SK-N-SH treated with all-trans-retinoic acid at 6 μM for 48 hours (cell line): Measurements from ENCODE around the gene SLC4A4.

Source experiments
- ATAC-seq: fragments of 200-7000 bp; cut with Tn5 transposase; 3 replicates; pipeline ENCODE4 v1.9.1; 2020; ENCODE audit warnings: mild to moderate bottlenecking, moderate library complexity
- ARNTL ChIP-seq: fragments of 450-650 bp; formaldehyde crosslinking; IDR thresholded peaks from 2 replicates; pipeline ENCODE4 v1.5.0; 2020; ENCODE audit warnings: low read depth, mild to moderate bottlenecking, moderate library complexity, borderline replicate concordance
- BACH2 ChIP-seq: fragments of 250-450 bp; sonication (Bioruptor Pico); IDR thresholded peaks from 2 replicates; pipeline ENCODE4 v1.9.0; 2021; ENCODE audit warnings: mild to moderate bottlenecking, borderline replicate concordance
- CREB5 ChIP-seq: fragments of 250-450 bp; sonication (Bioruptor Pico); IDR thresholded peaks from 2 replicates; pipeline ENCODE4 v1.5.1; 2020; ENCODE audit warnings: low read depth, mild to moderate bottlenecking, moderate library complexity
- CSDC2 ChIP-seq: fragments of 250-450 bp; sonication (Bioruptor Pico); IDR thresholded peaks from 2 replicates; pipeline ENCODE4 v1.5.0; 2020; ENCODE audit warnings: mild to moderate bottlenecking, moderate library complexity
- CSRNP3 ChIP-seq: fragments of 250-450 bp; sonication (Bioruptor Pico); IDR thresholded peaks from 2 replicates; pipeline ENCODE4 v1.5.1; 2021; ENCODE audit warnings: mild to moderate bottlenecking, moderate library complexity
- ESRRG ChIP-seq: fragments of 250-450 bp; sonication (Bioruptor Pico); IDR thresholded peaks from 2 replicates; pipeline ENCODE4 v1.6.1; 2021; ENCODE audit warnings: mild to moderate bottlenecking
- GLIS3 ChIP-seq: fragments of 250-450 bp; sonication (Bioruptor Pico); IDR thresholded peaks from 2 replicates; pipeline ENCODE4 v1.5.0; 2020; ENCODE audit warnings: mild to moderate bottlenecking, moderate library complexity
- ISL1 ChIP-seq: fragments of 250-450 bp; sonication (Bioruptor Pico); IDR thresholded peaks from 2 replicates; pipeline ENCODE4 v2.1.2; 2022; ENCODE audit warnings: mild to moderate bottlenecking, moderate library complexity
- OSR1 ChIP-seq: fragments of 250-450 bp; sonication (Bioruptor Pico); IDR thresholded peaks from 2 replicates; pipeline ENCODE4 v1.8.0; 2022; ENCODE audit warnings: moderate library complexity, mild to moderate bottlenecking, inconsistent platforms
- POU6F1 ChIP-seq: fragments of 250-450 bp; sonication (Bioruptor Pico); IDR thresholded peaks from 2 replicates; pipeline ENCODE4 v1.8.0; 2021; ENCODE audit warnings: low read depth, mild to moderate bottlenecking, moderate library complexity, borderline replicate concordance
- RARB ChIP-seq: fragments of 250-450 bp; sonication (Bioruptor Pico); IDR thresholded peaks from 2 replicates; pipeline ENCODE4 v1.8.0; 2021; ENCODE audit warnings: mild to moderate bottlenecking, moderate library complexity
- SNAI2 ChIP-seq: fragments of 250-450 bp; sonication (Bioruptor Pico); IDR thresholded peaks from 2 replicates; pipeline ENCODE4 v1.5.0; 2020; ENCODE audit warnings: mild to moderate bottlenecking, moderate library complexity
- TCF4 ChIP-seq: fragments of 250-450 bp; sonication (Bioruptor Pico); IDR thresholded peaks from 2 replicates; pipeline ENCODE4 v1.8.0; 2021; ENCODE audit warnings: mild to moderate bottlenecking, moderate library complexity, borderline replicate concordance
- TOX ChIP-seq: fragments of 250-450 bp; sonication (Bioruptor Pico); IDR thresholded peaks from 2 replicates; pipeline ENCODE4 v1.8.0; 2021; ENCODE audit warnings: mild to moderate bottlenecking, moderate library complexity, borderline replicate concordance
- ZC3H10 ChIP-seq: fragments of 250-450 bp; sonication (Bioruptor Pico); IDR thresholded peaks from 2 replicates; pipeline ENCODE4 v1.5.1; 2021; ENCODE audit warnings: mild to moderate bottlenecking, moderate library complexity
- ZFP3 ChIP-seq: fragments of 250-450 bp; sonication (Bioruptor Pico); IDR thresholded peaks from 2 replicates; pipeline ENCODE4 v1.5.0; 2020; ENCODE audit warnings: mild to moderate bottlenecking, moderate library complexity
- ZFP30 ChIP-seq: fragments of 450-650 bp; formaldehyde crosslinking; IDR thresholded peaks from 2 replicates; pipeline ENCODE4 v1.5.0; 2022; ENCODE audit warnings: mild to moderate bottlenecking, moderate library complexity
- ZNF565 ChIP-seq: fragments of 450-650 bp; formaldehyde crosslinking; conservative IDR thresholded peaks from 2 replicates; pipeline ENCODE4 v1.5.0; 2020; ENCODE audit warnings: low read depth, mild to moderate bottlenecking, moderate library complexity
- ZNF70 ChIP-seq: fragments of 450-650 bp; formaldehyde crosslinking; IDR thresholded peaks from 2 replicates; pipeline ENCODE4 v1.5.0; 2020; ENCODE audit warnings: mild to moderate bottlenecking, moderate library complexity
- ZNF8 ChIP-seq: fragments of 450-650 bp; formaldehyde crosslinking; IDR thresholded peaks from 2 replicates; pipeline ENCODE4 v1.5.0; 2020; ENCODE audit warnings: mild to moderate bottlenecking, moderate library complexity
- TF ChIP-seq, protein P1 (sequence below): fragments of 250-450 bp; sonication (Bioruptor Pico); IDR thresholded peaks from 2 replicates; pipeline ENCODE4 v1.8.0; 2020; ENCODE audit warnings: mild to moderate bottlenecking, moderate library complexity, borderline replicate concordance
- TF ChIP-seq, protein P2 (sequence below): fragments of 250-450 bp; sonication (Bioruptor Pico); IDR thresholded peaks from 2 replicates; pipeline ENCODE4 v1.5.0; 2020; ENCODE audit warnings: mild to moderate bottlenecking, moderate library complexity

SLC4A4 gene

GRCh38 chr4:71453531-71453930, 114.7 kb downstream of the SLC4A4 start:
- TF ChIP-seq ARNTL (CRISPR knock-in tag) (no peak), ZNF565 (CRISPR knock-in tag) (no peak), ZFP30 (CRISPR knock-in tag) (no peak), ZC3H10 (CRISPR knock-in tag) (no peak), POU6F1 (CRISPR knock-in tag) (no peak), TCF4 (CRISPR knock-in tag) (no peak), ISL1 (no peak), BACH2 (CRISPR knock-in tag) (no peak), GLIS3 (no peak), CSDC2 (CRISPR knock-in tag) (no peak), ESRRG (no peak), SNAI2 (no peak), RARB (CRISPR knock-in tag) (no peak), ZFP3 (CRISPR knock-in tag) (no peak), OSR1 (CRISPR knock-in tag) (no peak), CSRNP3 (CRISPR knock-in tag) (no peak), ZNF70 (no peak), CREB5 (no peak), TOX (no peak)
- TF ChIP-seq, protein P1, sequence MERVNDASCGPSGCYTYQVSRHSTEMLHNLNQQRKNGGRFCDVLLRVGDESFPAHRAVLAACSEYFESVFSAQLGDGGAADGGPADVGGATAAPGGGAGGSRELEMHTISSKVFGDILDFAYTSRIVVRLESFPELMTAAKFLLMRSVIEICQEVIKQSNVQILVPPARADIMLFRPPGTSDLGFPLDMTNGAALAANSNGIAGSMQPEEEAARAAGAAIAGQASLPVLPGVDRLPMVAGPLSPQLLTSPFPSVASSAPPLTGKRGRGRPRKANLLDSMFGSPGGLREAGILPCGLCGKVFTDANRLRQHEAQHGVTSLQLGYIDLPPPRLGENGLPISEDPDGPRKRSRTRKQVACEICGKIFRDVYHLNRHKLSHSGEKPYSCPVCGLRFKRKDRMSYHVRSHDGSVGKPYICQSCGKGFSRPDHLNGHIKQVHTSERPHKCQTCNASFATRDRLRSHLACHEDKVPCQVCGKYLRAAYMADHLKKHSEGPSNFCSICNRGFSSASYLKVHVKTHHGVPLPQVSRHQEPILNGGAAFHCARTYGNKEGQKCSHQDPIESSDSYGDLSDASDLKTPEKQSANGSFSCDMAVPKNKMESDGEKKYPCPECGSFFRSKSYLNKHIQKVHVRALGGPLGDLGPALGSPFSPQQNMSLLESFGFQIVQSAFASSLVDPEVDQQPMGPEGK (CRISPR knock-in tag), result no peak
- TF ChIP-seq, all 23 proteins: peak for 0
- ATAC-seq, result no peak

GRCh38 chr4:71456841-71457240, 118.0 kb downstream of the SLC4A4 start:
- TF ChIP-seq GLIS3 (no peak), ZNF565 (CRISPR knock-in tag) (no peak), SNAI2 (no peak), ZNF70 (no peak), ZFP3 (CRISPR knock-in tag) (no peak)
- ATAC-seq, result no peak

DNA sequence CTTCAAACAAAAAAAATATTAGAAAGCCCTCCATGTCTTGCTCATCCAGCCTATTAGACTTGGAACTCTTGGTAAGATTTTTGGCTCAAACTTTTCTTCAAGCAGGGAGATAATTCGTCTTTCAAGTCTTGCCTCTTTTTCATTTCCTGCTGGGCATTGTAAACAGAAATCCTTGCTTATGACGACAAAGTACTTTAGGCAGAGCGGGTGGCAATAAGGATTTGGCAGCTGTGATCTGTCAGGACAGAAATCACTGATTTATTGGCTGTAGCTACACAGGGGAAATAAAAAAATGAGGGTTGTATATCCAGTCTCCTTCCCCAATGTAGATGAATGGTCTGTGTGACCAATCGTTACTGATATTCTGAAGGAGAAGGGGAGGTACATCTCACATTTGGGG, 121.6 kb downstream of the SLC4A4 start:
- TF ChIP-seq TOX (no peak), ISL1 (no peak), ESRRG (no peak), ZNF8 (CRISPR knock-in tag) (no peak), GLIS3 (no peak), CREB5 (no peak), ZFP30 (CRISPR knock-in tag) (no peak)
- TF ChIP-seq, protein P2, sequence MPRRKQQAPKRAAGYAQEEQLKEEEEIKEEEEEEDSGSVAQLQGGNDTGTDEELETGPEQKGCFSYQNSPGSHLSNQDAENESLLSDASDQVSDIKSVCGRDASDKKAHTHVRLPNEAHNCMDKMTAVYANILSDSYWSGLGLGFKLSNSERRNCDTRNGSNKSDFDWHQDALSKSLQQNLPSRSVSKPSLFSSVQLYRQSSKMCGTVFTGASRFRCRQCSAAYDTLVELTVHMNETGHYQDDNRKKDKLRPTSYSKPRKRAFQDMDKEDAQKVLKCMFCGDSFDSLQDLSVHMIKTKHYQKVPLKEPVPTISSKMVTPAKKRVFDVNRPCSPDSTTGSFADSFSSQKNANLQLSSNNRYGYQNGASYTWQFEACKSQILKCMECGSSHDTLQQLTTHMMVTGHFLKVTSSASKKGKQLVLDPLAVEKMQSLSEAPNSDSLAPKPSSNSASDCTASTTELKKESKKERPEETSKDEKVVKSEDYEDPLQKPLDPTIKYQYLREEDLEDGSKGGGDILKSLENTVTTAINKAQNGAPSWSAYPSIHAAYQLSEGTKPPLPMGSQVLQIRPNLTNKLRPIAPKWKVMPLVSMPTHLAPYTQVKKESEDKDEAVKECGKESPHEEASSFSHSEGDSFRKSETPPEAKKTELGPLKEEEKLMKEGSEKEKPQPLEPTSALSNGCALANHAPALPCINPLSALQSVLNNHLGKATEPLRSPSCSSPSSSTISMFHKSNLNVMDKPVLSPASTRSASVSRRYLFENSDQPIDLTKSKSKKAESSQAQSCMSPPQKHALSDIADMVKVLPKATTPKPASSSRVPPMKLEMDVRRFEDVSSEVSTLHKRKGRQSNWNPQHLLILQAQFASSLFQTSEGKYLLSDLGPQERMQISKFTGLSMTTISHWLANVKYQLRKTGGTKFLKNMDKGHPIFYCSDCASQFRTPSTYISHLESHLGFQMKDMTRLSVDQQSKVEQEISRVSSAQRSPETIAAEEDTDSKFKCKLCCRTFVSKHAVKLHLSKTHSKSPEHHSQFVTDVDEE (CRISPR knock-in tag), result no peak
- ATAC-seq, result no peak
